H1 (cell line): ENCODE results near the gene SULF2. TPM values are rescaled to one million over a fixed set of nuclear protein-coding genes. Genes with fewer than 3 reads are reported as not detected.

ENCODE experiments used
- CTCF ChIA-PET: fragments of 300-600 bp; sonication (Branson Sonifier 250); formaldehyde crosslinking; loops from one replicate; lab custom pipeline; 2021; ENCODE audit not compliant: partially characterized antibody; lab: Charles Lee
- POLR2A ChIA-PET: fragments of 300-600 bp; sonication (Branson Sonifier 250); formaldehyde crosslinking; loops from one replicate; lab custom pipeline; 2021; ENCODE audit warnings: inconsistent platforms; ENCODE audit not compliant: partially characterized antibody; lab: Charles Lee
- DNase-seq, 2 experiments: peaks; one replicate each; pipeline versions ENCODE4 v3.0.0 to v3.0.0-alpha.2; 2010 to 2022; ENCODE audit warnings: low spot score in 2 of 2, low read depth in 1 of 2, mixed read lengths in 1 of 2
- FAIRE-seq: peaks from 2 replicates; lab custom pipeline; 2011; peaks lifted over from hg19 to GRCh38; lab: Jason Lieb, UNC
- H2AFZ ChIP-seq: 2 replicates; pipeline ENCODE4 v1.8.1; 2012; ENCODE audit warnings: low read length, inconsistent platforms
- H2AK5ac ChIP-seq: 2 replicates; pipeline ENCODE4 v1.6.1; 2013; ENCODE audit warnings: low read depth, low read length
- H2BK120ac ChIP-seq: replicated peaks from 2 replicates; pipeline ENCODE3; 2013; ENCODE audit warnings: low read depth, low read length, inconsistent platforms
- H2BK12ac ChIP-seq: 2 replicates; pipeline ENCODE4 v1.6.1; 2013; ENCODE audit warnings: low read depth, low read length
- H2BK15ac ChIP-seq: 2 replicates; pipeline ENCODE4 v1.6.1; 2013; ENCODE audit warnings: low read length
- H2BK20ac ChIP-seq: 2 replicates; pipeline ENCODE4 v1.6.1; 2013; ENCODE audit warnings: low read length
- H2BK5ac ChIP-seq: 2 replicates; pipeline ENCODE4 v1.6.1; 2013; ENCODE audit warnings: low read depth, low read length
- H3K14ac ChIP-seq: 2 replicates; pipeline ENCODE4 v1.6.1; 2013; ENCODE audit warnings: inconsistent platforms; ENCODE audit not compliant: insufficient read length
- H3K18ac ChIP-seq: 2 replicates; pipeline ENCODE4 v1.6.1; 2013; ENCODE audit warnings: low read length; ENCODE audit errors: extremely low read depth
- H3K23ac ChIP-seq: 2 replicates; pipeline ENCODE4 v1.6.1; 2013; ENCODE audit warnings: inconsistent platforms; ENCODE audit not compliant: insufficient read length
- H3K23me2 ChIP-seq: 2 replicates; pipeline ENCODE4 v1.6.1; 2013; ENCODE audit warnings: low read depth, low read length
- H3K27ac ChIP-seq: 2 replicates; pipeline ENCODE4 v1.6.1; 2011; ENCODE audit warnings: low read depth, low read length, inconsistent platforms
- H3K27me3 ChIP-seq, 4 experiments: replicated peaks in 1 of 4; 1 replicate in 1 of 4; 2 replicates in 3 of 4; pipeline versions ENCODE4 v1.6.1 to v1.8.1; 2011 to 2013; ENCODE audit warnings: low read length in 3 of 4, mild to moderate bottlenecking in 3 of 4, inconsistent platforms in 2 of 4, mixed read lengths in 2 of 4, moderate library complexity in 1 of 4; ENCODE audit not compliant: control insufficient read depth in 3 of 4, insufficient read depth in 3 of 4; ENCODE audit errors: extremely low read depth in 1 of 4
- H3K36me3 ChIP-seq, 4 experiments: 2 replicates each; pipeline versions ENCODE4 v1.6.1 to v1.8.1; 2011 to 2013; ENCODE audit warnings: mild to moderate bottlenecking in 4 of 4, low read length in 3 of 4, moderate library complexity in 2 of 4, control low read depth in 1 of 4, inconsistent platforms in 1 of 4; ENCODE audit not compliant: insufficient read depth in 4 of 4, control insufficient read depth in 2 of 4
- H3K4ac ChIP-seq: replicated peaks from 2 replicates; pipeline ENCODE3; 2013; ENCODE audit warnings: low read length, low read depth, mixed read lengths, inconsistent platforms; ENCODE audit not compliant: insufficient read length
- H3K4me1 ChIP-seq, 4 experiments: replicated peaks in 1 of 4; 1 replicate in 1 of 4; 2 replicates in 3 of 4; pipeline versions ENCODE4 v1.6.1 to v1.8.1; 2011 to 2013; ENCODE audit warnings: low read length in 3 of 4, inconsistent platforms in 2 of 4, mixed read lengths in 1 of 4; ENCODE audit not compliant: insufficient read depth in 4 of 4, control insufficient read depth in 3 of 4
- H3K4me2 ChIP-seq, 2 experiments: 2 replicates each; pipeline versions ENCODE4 v1.6.1 to v1.8.1; 2011 to 2013; ENCODE audit warnings: low read depth in 2 of 2, low read length in 2 of 2, control low read depth in 1 of 2, inconsistent platforms in 1 of 2, mild to moderate bottlenecking in 1 of 2; ENCODE audit not compliant: insufficient read depth in 1 of 2
- H3K4me3 ChIP-seq, 4 experiments: fragments of 200-600, 300-600 bp in 1 of 4; sonication (generic), shearing (Covaris generic), sonication (Bioruptor Twin) in 1 of 4; 2 replicates each; pipeline versions ENCODE4 v1.5.1 to v1.8.1; 2011 to 2016; ENCODE audit warnings: low read length in 4 of 4, low read depth in 3 of 4, control low read depth in 2 of 4, inconsistent platforms in 2 of 4, mild to moderate bottlenecking in 2 of 4, mixed read lengths in 1 of 4, moderate library complexity in 1 of 4; ENCODE audit not compliant: insufficient read depth in 2 of 4; ENCODE audit errors: extremely low read depth in 1 of 4
- H3K56ac ChIP-seq: replicated peaks from 2 replicates; pipeline ENCODE3; 2013; ENCODE audit warnings: low read depth, mild to moderate bottlenecking, mixed read lengths, low read length, inconsistent platforms; ENCODE audit not compliant: insufficient read length
- H3K79me1 ChIP-seq: 2 replicates; pipeline ENCODE4 v1.6.1; 2013; ENCODE audit warnings: low read depth, low read length, control low read depth
- H3K79me2 ChIP-seq, 2 experiments: 2 replicates each; pipeline versions ENCODE4 v1.6.1 to v1.8.1; 2012 to 2013; ENCODE audit warnings: low read length in 2 of 2, mild to moderate bottlenecking in 2 of 2, inconsistent platforms in 1 of 2; ENCODE audit not compliant: insufficient read depth in 2 of 2, control insufficient read depth in 1 of 2
- H3K9ac ChIP-seq, 4 experiments: replicated peaks in 1 of 4; 1 replicate in 1 of 4; 2 replicates in 3 of 4; pipeline versions ENCODE4 v1.6.1 to v1.8.1; 2011 to 2013; ENCODE audit warnings: low read depth in 3 of 4, low read length in 3 of 4, control low read depth in 2 of 4, mild to moderate bottlenecking in 2 of 4, moderate library complexity in 2 of 4, inconsistent platforms in 1 of 4; ENCODE audit errors: extremely low read depth in 1 of 4
- H3K9me3 ChIP-seq, 2 experiments: 2 replicates each; pipeline versions ENCODE4 v1.6.1 to v1.8.1; 2012 to 2013; ENCODE audit warnings: mild to moderate bottlenecking in 2 of 2, moderate library complexity in 2 of 2, control low read depth in 1 of 2, inconsistent platforms in 1 of 2, low read depth in 1 of 2, low read length in 1 of 2, mixed read lengths in 1 of 2; ENCODE audit not compliant: insufficient read depth in 2 of 2
- H4K20me1 ChIP-seq, 2 experiments: replicated peaks in 1 of 2; 2 replicates each; pipeline versions ENCODE3 to v1.8.1; 2011 to 2013; ENCODE audit warnings: inconsistent platforms in 2 of 2, low read length in 2 of 2, mild to moderate bottlenecking in 1 of 2; ENCODE audit not compliant: insufficient read depth in 2 of 2, control insufficient read depth in 1 of 2
- H4K5ac ChIP-seq: 2 replicates; pipeline ENCODE4 v1.6.1; 2013; ENCODE audit warnings: low read length, low read depth, mixed read lengths, inconsistent platforms; ENCODE audit not compliant: insufficient read length
- H4K8ac ChIP-seq: 2 replicates; pipeline ENCODE4 v1.8.0; 2013; ENCODE audit warnings: mild to moderate bottlenecking, moderate library complexity, low read length, inconsistent platforms; ENCODE audit not compliant: insufficient read depth; ENCODE audit errors: extremely low read depth
- H4K91ac ChIP-seq: replicated peaks from 2 replicates; pipeline ENCODE3; 2013; ENCODE audit warnings: low read length, mixed read lengths, inconsistent platforms; ENCODE audit not compliant: insufficient read length
- HDAC6 ChIP-seq: IDR thresholded peaks from one replicate; pipeline ENCODE4 v1.7.1; 2012; ENCODE audit warnings: low read depth, mild to moderate bottlenecking, inconsistent platforms, low read length, moderate library complexity
- KDM1A ChIP-seq: fragments of 200-600, 300-600 bp; sonication (generic); IDR thresholded peaks from 2 replicates; pipeline ENCODE4 v1.7.1; 2016; ENCODE audit warnings: mild to moderate bottlenecking, low read length, borderline replicate concordance
- MAFK ChIP-seq: IDR thresholded peaks from 2 replicates; pipeline ENCODE4 v1.6.1; 2012; ENCODE audit warnings: low read depth, mild to moderate bottlenecking, improper control_type of control experiment, low read length
- POLR2AphosphoS5 ChIP-seq: IDR thresholded peaks from 2 replicates; pipeline ENCODE4 v1.6.1; 2011; ENCODE audit warnings: low read depth, low read length
- WGBS, 2 experiments: shearing (Covaris generic) in 1 of 2; methylation state at CpG; one replicate each; pipeline versions ENCODE4 v1.1.6 to v1.1.7; 2013 to 2015; ENCODE audit warnings: low lambda C conversion rate in 2 of 2, mixed read lengths in 2 of 2, inconsistent platforms in 1 of 2, low coverage in 1 of 2, missing lambda C conversion rate in 1 of 2; ENCODE audit not compliant: insufficient replicate concordance in 2 of 2, insufficient coverage in 1 of 2, insufficient read length in 1 of 2; ENCODE audit errors: extremely low coverage in 1 of 2, missing lambda C conversion rate in 1 of 2; 5-methylcytosine and 5-hydroxymethylcytosine counted together
- long read RNA-seq, 2 experiments: library from RNA in 1 of 2; library from capped mRNA in 1 of 2; stranded (forward); transcript quantifications; one replicate each; pipeline ENCODE4 v2.0.0, GENCODE V29; 2021; ENCODE audit warnings: inconsistent platforms in 1 of 2
- polyA minus RNA-seq, 3 experiments: library from RNA; depleted of rRNA, polyadenylated mRNA; stranded (reverse); fragments of >200 nt; gene quantifications; 1 replicate in 2 of 3; 2 replicates in 1 of 3; pipeline ENCODE4 v1.2.3, GENCODE V29; 2011
- polyA plus RNA-seq, 7 experiments: library from polyadenylated mRNA; depleted of rRNA in 3 of 7; stranded (reverse) in 5 of 7; unstranded in 2 of 7; fragments of >200 nt in 5 of 7; fragments of 200-250 nt in 2 of 7; gene quantifications; 1 replicate in 5 of 7; 2 replicates in 1 of 7; 4 replicates in 1 of 7; pipeline versions ENCODE4 v1.2.1 to v1.2.3, GENCODE V29; 2011 to 2013; ENCODE audit warnings: missing spikeins in 2 of 7, mixed read lengths in 2 of 7
- total RNA-seq: library from RNA; stranded (reverse); fragmentation: NEBNext Ultra II Directional; extraction: Animal tissue kit (Norgen Biotek cat#: 25700); gene quantifications from 2 replicates; pipeline ENCODE4 v1.2.1, GENCODE V29; 2021

The SULF2 gene
- total RNA-seq = 27.1 and 28.2 TPM in 2 replicates
- 15.7 and 29.0 TPM in 2 replicates for polyA plus RNA-seq (2011; rRNA removed)
- 11.1 TPM for polyA plus RNA-seq (2011; cell fraction: cytosol; rRNA removed)
- 33.9 TPM for polyA plus RNA-seq (2011; cell fraction: nucleus; rRNA removed)
- polyA plus RNA-seq (2012, experiment 1 of 2) = 23.8 to 30.2 TPM (median 28.1 TPM) in 4 replicates
- polyA plus RNA-seq (2012, experiment 2 of 2) = 12.7 TPM
- 37.3 TPM for polyA plus RNA-seq (2013, experiment 1 of 2)
- 40.1 TPM for polyA plus RNA-seq (2013, experiment 2 of 2)
- polyA minus RNA-seq (2011; rRNA and poly(A)+ RNA removed) = 14.7 and 19.0 TPM in 2 replicates
- 18.0 TPM for polyA minus RNA-seq (2011; cell fraction: cytosol; rRNA and poly(A)+ RNA removed)
- polyA minus RNA-seq (2011; cell fraction: nucleus; rRNA and poly(A)+ RNA removed) = 26.7 TPM
- long read RNA-seq, experiment 1, full-length matches to known transcripts = 1 of 9 reads
- long read RNA-seq, experiment 1, partial matches to known transcripts = 4 of 9 reads
- long read RNA-seq, experiment 1, other reads (novel, unspliced or antisense) = 4 of 9 reads
- long read RNA-seq, experiment 2, partial matches to known transcripts = 0 of 3 reads
- long read RNA-seq, experiment 2, other reads (novel, unspliced or antisense) = 3 of 3 reads

DNA sequence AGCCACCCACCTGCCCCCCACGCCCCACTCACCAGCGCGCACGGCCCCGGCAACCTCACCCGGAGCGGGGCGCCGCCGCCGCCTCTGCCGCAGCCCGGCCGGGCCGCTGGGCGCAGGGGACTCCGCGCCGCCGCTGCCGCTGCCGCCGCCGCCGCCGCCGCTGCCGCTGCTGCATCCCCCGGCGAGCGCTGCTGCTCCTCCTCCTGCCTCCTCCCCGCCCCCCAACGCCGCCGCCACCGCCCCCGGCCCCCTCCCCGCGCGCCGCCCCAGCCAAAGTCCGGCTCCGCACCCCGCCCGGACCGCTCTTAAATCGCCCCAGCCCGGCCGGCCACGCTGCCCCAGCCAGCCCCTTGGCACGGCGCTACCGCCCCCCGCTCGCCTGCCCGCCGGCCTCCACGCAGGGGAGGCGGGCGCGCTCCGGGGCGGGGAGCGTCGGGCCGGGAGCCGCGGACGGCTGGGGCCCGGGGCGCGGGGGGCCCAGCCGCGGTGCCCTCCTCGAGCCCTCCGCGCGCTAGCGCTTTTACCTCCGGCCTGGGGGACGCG lies at the start of gene SULF2:
TSS of gene SULF2 (minus strand) at position 171 of the 543 bp plus-strand sequence. CDS start 28,118 bp downstream, outside the sequence.
- Histone ChIP-seq H3K27ac (no peak within 1 kb of the TSS), H3K79me2 (no peaks in the 10 kb centered on the region), H3K4me3 (peak within 1 kb of the TSS; percentile 47 to 74 (median 67)), H2BK20ac (peak within 1 kb of the TSS; percentile 75; the same call in 1 of the 2 replicates), H2BK5ac (no peak within 1 kb of the TSS; the same call in 1 of the 2 replicates), H4K20me1 (no peaks in the 10 kb centered on the region), H2AK5ac (no peak within 1 kb of the TSS), H3K56ac (no peak within 1 kb of the TSS), H4K91ac (no peak within 1 kb of the TSS), H3K4me1 (peaks cover 0 to 6% (median 3%) of the 10 kb centered on the region in 4 experiments; a peak in 5 of 7 replicates), H3K18ac (peak within 1 kb of the TSS; percentile 36), H2BK120ac (no peak within 1 kb of the TSS), H3K4ac (no peak within 1 kb of the TSS), H3K27me3 (peaks cover 2 to 39% (median 28%) of the 10 kb centered on the region in 4 experiments), H2BK15ac (0 out of 2 replicates have a peak within 1 kb of the TSS, but pooled peaks have one; percentile 25), H2AFZ (peak within 1 kb of the TSS; percentile 98), H4K5ac (no peak within 1 kb of the TSS), H4K8ac (peak within 1 kb of the TSS; percentile 87), H2BK12ac (peak within 1 kb of the TSS; percentile 88), H3K79me1 (no peaks in the 10 kb centered on the region), H3K36me3 (no peaks in the 10 kb centered on the region), H3K9me3 (no peaks in the 10 kb centered on the region), H3K23me2 (peaks cover 18% of the 10 kb centered on the region), H3K9ac (peak within 1 kb of the TSS; percentile 9 to 74 (median 60); a peak in 6 of 7 replicates), H3K23ac (no peak within 1 kb of the TSS), H3K4me2 (peak within 1 kb of the TSS; percentile 88 to 100), H3K14ac (no peak within 1 kb of the TSS)
- CTCF ChIA-PET = interaction anchor here (0.7 to 2.1 kb wide), 14 partner anchors 9 to 941 kb away, joined by 3 to 11 read pairs (median 3); no protein-coding TSS in a partner anchor
- TF ChIP-seq KDM1A (no peak), MAFK (no peak), HDAC6 (no peak), POLR2AphosphoS5 (no peak)
- POLR2A ChIA-PET = interaction anchor here (1.5 to 2.0 kb wide), 2 partner anchors 18 to 60 kb away, joined by 5 to 10 read pairs; no protein-coding TSS in a partner anchor
- FAIRE-seq = no peak
- peak in 1 of 2 experiments; percentile 60 for DNase-seq
- 2% methylated on average over 11 of the region's 82 CpGs; no CpG with 5 or more reads in 1 of the 2 experiments for WGBS, 2 experiments
